Measurements from ENCODE around the gene RUSF1. TPM values are rescaled to one million over a fixed set of nuclear protein-coding genes. Genes with fewer than 3 reads are reported as not detected.

Gene RUSF1
- total and polyA plus RNA-seq, 9 of the 15 experiments (the other 6 are each of a cell fraction or from before 2014, with no cell fraction given), result 0.80 to 52.8 (median 27.6) TPM

DNA sequence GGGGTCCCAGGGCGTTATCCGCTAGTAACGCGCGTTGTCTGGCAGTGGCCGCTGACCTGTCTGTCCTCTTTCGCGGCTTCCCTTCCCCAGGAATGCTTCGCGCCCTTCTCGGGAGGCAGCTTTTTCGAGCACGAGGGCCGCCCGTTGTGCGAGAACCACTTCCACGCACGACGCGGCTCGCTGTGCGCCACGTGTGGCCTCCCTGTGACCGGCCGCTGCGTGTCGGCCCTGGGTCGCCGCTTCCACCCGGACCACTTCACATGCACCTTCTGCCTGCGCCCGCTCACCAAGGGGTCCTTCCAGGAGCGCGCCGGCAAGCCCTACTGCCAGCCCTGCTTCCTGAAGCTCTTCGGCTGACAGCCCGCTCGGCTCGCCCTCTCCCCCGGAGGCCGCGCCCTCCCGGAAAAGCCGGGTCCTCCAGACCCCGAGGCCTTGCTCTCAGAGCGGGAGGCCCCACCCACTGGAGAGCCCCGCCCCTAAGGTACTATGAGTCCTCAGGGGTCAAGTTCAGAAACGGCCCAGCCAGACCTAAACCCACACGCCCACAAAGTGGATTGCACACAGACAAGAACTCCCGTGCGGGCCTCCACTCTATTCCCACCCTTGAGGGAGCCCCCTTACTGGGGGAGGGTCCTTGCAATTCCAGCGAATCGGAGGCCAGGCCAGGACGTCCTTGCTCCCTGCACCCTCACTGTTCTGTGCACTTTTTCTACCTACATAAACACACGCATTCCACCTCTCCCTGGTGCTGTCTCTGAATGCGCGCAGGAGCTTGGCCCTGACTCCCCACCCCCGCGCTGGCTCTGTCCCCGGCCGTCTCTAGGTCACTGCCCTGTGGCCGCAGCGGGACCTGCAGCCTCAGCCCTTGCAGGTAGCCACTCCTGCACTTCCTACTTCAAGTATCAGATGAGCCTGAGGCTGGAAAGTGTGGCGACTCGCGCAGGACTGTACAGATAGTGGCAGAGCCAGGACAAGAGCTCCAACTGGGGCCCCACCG lies 30.7 kb downstream of the RUSF1 start (continued):
- TF ChIP-seq, protein P1, sequence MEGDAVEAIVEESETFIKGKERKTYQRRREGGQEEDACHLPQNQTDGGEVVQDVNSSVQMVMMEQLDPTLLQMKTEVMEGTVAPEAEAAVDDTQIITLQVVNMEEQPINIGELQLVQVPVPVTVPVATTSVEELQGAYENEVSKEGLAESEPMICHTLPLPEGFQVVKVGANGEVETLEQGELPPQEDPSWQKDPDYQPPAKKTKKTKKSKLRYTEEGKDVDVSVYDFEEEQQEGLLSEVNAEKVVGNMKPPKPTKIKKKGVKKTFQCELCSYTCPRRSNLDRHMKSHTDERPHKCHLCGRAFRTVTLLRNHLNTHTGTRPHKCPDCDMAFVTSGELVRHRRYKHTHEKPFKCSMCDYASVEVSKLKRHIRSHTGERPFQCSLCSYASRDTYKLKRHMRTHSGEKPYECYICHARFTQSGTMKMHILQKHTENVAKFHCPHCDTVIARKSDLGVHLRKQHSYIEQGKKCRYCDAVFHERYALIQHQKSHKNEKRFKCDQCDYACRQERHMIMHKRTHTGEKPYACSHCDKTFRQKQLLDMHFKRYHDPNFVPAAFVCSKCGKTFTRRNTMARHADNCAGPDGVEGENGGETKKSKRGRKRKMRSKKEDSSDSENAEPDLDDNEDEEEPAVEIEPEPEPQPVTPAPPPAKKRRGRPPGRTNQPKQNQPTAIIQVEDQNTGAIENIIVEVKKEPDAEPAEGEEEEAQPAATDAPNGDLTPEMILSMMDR (IDR thresholded peaks at IDR 0.05 in 2 of 3, conservative IDR thresholded peaks at IDR 0.05 in 1 of 3; ENCODE audit: insufficient read depth in 2 of 3, low read depth in 1 of 3, low read length in 3 of 3), result peak; percentile 64 to 86 (median 79)
- TF ChIP-seq HIVEP1 (CRISPR knock-in tag; IDR thresholded peaks at IDR 0.05) (no peak), ZBTB5 (IDR thresholded peaks at IDR 0.05) (no peak), NKRF (IDR thresholded peaks at IDR 0.05; ENCODE audit: borderline replicate concordance) (no peak), RBBP5 (IDR thresholded peaks at IDR 0.05; ENCODE audit: borderline replicate concordance, insufficient read depth, low read length, poor library complexity, severe bottlenecking) (peak; percentile 72), PRMT5 (CRISPR knock-in tag; IDR thresholded peaks at IDR 0.05) (no peak), ASH1L (IDR thresholded peaks at IDR 0.05; ENCODE audit: borderline replicate concordance, low read depth, partially characterized antibody) (no peak), ZFX (CRISPR knock-in tag; IDR thresholded peaks at IDR 0.05) (peak; percentile 63), HMGN3 (IDR thresholded peaks at IDR 0.05; ENCODE audit: borderline replicate concordance, extremely low read depth, insufficient read length, low read depth, low read length) (peak; percentile 27), ZBTB12 (CRISPR knock-in tag; IDR thresholded peaks at IDR 0.05) (no peak), ZSCAN29 (IDR thresholded peaks at IDR 0.05) (no peak)
- TF ChIP-seq, protein P2, sequence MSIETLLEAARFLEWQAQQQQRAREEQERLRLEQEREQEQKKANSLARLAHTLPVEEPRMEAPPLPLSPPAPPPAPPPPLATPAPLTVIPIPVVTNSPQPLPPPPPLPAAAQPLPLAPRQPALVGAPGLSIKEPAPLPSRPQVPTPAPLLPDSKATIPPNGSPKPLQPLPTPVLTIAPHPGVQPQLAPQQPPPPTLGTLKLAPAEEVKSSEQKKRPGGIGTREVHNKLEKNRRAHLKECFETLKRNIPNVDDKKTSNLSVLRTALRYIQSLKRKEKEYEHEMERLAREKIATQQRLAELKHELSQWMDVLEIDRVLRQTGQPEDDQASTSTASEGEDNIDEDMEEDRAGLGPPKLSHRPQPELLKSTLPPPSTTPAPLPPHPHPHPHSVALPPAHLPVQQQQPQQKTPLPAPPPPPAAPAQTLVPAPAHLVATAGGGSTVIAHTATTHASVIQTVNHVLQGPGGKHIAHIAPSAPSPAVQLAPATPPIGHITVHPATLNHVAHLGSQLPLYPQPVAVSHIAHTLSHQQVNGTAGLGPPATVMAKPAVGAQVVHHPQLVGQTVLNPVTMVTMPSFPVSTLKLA (conservative IDR thresholded peaks at IDR 0.05), result peak; percentile 46 to 53; a peak in 3 of 4 replicates
- TF ChIP-seq, protein P3, sequence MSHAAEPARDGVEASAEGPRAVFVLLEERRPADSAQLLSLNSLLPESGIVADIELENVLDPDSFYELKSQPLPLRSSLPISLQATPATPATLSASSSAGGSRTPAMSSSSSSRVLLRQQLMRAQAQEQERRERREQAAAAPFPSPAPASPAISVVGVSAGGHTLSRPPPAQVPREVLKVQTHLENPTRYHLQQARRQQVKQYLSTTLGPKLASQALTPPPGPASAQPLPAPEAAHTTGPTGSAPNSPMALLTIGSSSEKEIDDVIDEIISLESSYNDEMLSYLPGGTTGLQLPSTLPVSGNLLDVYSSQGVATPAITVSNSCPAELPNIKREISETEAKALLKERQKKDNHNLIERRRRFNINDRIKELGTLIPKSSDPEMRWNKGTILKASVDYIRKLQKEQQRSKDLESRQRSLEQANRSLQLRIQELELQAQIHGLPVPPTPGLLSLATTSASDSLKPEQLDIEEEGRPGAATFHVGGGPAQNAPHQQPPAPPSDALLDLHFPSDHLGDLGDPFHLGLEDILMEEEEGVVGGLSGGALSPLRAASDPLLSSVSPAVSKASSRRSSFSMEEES (CRISPR knock-in tag; IDR thresholded peaks at IDR 0.05), result no peak

Data from K562 (cell line).